Activated B cell treated with CpG ODN at 0.5 μM for 24 hours (primary cell): ENCODE measurements around the gene CCP110. TPM values are rescaled to one million over a fixed set of nuclear protein-coding genes. Genes with fewer than 3 reads are reported as not detected.

Source experiments
- ATAC-seq: fragments of 200-7000 bp; cut with Tn5 transposase; one replicate; pipeline ENCODE4 v1.10.0; 2021; ENCODE audit warnings: low read depth, mild to moderate bottlenecking, moderate library complexity
- CTCF ChIA-PET: fragments of 350-600 bp; sonication (Branson Sonifier 250); formaldehyde crosslinking; loops from one replicate; lab custom pipeline; 2021; ENCODE audit warnings: antibody characterized with exemption; lab: Charles Lee
- POLR2A ChIA-PET: fragments of 350-600 bp; sonication (Branson Sonifier 250); formaldehyde crosslinking; loops from one replicate; lab custom pipeline; 2021; ENCODE audit warnings: antibody characterized with exemption; lab: Charles Lee
- DNase-seq: peaks from one replicate; pipeline ENCODE4 v3.0.0; 2022
- H3K27ac Mint-ChIP-seq: one replicate; pipeline ENCODE4 v1.8.0; 2020; ENCODE audit warnings: mixed read lengths
- H3K27me3 Mint-ChIP-seq: one replicate; pipeline ENCODE4 v1.8.0; 2021; ENCODE audit warnings: mixed read lengths
- H3K36me3 Mint-ChIP-seq: one replicate; pipeline ENCODE4 v1.8.0; 2021; ENCODE audit warnings: low read depth, mixed read lengths
- H3K4me1 Mint-ChIP-seq: one replicate; pipeline ENCODE4 v1.8.0; 2021; ENCODE audit warnings: mixed read lengths
- H3K4me3 Mint-ChIP-seq: one replicate; pipeline ENCODE4 v1.8.0; 2020; ENCODE audit warnings: mild to moderate bottlenecking, mixed read lengths
- H3K9me3 Mint-ChIP-seq: one replicate; pipeline ENCODE4 v1.8.0; 2020; ENCODE audit warnings: mixed read lengths
- intact Hi-C: fragments of 100-400 bp; cut with micrococcal nuclease; formaldehyde crosslinking; loops from one replicate; pipeline ENCODE4 v1.15.1; 2024
- total RNA-seq: library from RNA; stranded (reverse); gene quantifications from 2 replicates; pipeline ENCODE4 v1.2.3, GENCODE V29; 2022
- TF ChIP-seq, protein P1 (sequence below): fragments of 200-600 bp; IDR thresholded peaks from one replicate; pipeline ENCODE4 v1.8.0; 2022; ENCODE audit warnings: antibody characterized with exemption, mild to moderate bottlenecking

CCP110 gene
- total RNA-seq, 1 donor from 2014 or later = 12.7 TPM

DNA sequence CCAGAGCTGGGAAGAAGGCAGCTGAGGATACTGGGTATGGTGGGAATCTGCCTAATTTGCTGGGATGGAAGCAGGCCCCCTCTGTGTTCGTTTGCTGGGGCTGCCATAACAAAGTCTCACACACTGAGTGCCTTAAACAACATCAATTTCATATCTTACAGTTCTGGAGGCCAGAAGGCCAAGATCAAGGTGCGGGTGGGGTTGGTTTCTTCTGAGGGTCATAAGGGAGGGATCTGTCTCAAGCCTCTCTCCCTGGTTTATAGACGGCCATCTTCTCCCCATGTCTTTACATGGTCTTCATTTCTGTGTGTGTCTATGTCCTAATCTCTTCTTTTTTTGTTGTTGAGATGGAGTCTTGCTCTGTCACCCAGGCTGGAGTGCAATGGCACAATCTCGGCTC lies 37.7 kb upstream of the CCP110 start:
- TF ChIP-seq, protein P1, sequence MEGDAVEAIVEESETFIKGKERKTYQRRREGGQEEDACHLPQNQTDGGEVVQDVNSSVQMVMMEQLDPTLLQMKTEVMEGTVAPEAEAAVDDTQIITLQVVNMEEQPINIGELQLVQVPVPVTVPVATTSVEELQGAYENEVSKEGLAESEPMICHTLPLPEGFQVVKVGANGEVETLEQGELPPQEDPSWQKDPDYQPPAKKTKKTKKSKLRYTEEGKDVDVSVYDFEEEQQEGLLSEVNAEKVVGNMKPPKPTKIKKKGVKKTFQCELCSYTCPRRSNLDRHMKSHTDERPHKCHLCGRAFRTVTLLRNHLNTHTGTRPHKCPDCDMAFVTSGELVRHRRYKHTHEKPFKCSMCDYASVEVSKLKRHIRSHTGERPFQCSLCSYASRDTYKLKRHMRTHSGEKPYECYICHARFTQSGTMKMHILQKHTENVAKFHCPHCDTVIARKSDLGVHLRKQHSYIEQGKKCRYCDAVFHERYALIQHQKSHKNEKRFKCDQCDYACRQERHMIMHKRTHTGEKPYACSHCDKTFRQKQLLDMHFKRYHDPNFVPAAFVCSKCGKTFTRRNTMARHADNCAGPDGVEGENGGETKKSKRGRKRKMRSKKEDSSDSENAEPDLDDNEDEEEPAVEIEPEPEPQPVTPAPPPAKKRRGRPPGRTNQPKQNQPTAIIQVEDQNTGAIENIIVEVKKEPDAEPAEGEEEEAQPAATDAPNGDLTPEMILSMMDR = no peak
- ATAC-seq = no peak
- POLR2A ChIA-PET = no interaction called here
- no peak overlapping the region for H3K4me3 Mint-ChIP-seq
- intact Hi-C loops = no loop called here
- H3K4me1 Mint-ChIP-seq = no peaks in the 10 kb centered on the region
- H3K9me3 Mint-ChIP-seq = no peaks in the 10 kb centered on the region
- no peak for DNase-seq
- no peaks in the 10 kb centered on the region for H3K27me3 Mint-ChIP-seq
- no peaks in the 10 kb centered on the region for H3K36me3 Mint-ChIP-seq
- CTCF ChIA-PET = no interaction called here
- no peak overlapping the region for H3K27ac Mint-ChIP-seq

DNA sequence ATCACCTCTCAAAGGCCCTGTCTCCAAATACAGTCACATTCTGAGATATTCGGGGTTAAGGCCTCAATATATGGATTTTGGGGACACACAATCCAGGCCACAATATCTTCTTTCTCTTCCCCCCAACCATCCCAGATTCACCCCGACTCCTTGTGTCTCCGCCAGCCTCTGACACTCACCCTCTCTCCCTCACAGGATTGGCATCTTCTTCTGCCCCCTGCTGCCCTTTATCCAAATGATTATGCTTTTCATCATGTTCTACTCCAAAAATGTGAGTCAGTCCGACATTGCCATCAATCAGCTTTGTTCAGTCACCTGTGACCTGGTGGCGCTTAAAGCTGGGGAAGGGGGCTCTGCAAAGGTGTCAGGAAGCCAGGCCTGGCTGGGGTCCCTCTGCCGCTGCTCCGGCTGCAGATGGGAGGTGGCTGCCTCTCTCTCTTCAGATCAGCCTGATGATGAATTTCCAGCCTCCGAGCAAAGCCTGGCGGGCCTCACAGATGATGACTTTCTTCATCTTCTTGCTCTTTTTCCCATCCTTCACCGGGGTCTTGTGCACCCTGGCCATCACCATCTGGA lies 36.9 kb upstream of the CCP110 start:
- H3K27me3 Mint-ChIP-seq = no peaks in the 10 kb centered on the region
- no peaks in the 10 kb centered on the region for H3K4me1 Mint-ChIP-seq
- no peaks in the 10 kb centered on the region for H3K36me3 Mint-ChIP-seq
- H3K27ac Mint-ChIP-seq = no peak overlapping the region
- intact Hi-C loops = no loop called here
- ChIA-PET POLR2A (no interaction called here), CTCF (no interaction called here)
- TF ChIP-seq, protein P1 = no peak
- H3K9me3 Mint-ChIP-seq = no peaks in the 10 kb centered on the region
- no peak for DNase-seq
- no peak for ATAC-seq
- no peak overlapping the region for H3K4me3 Mint-ChIP-seq

DNA sequence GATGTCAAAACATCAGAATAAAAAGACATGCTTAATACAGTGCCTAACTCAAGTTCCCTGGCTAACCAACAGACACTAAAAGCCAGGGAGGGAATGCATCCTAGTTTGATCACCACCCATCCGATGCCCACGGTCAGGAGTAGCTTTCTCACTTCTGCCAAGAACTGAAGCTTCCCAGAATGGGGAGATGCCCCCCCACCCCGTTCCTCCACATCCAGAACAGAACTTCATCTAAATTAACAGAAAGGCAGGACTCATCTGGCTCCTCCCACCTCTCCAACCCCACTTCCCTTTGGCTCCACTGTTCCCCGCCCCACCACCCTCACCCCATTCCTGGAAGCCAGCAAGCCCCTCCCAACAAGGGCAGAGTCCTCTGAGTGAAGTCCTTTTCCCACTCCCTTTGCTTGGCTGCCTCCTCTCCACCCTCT lies 35.5 kb upstream of the CCP110 start:
- no peaks in the 10 kb centered on the region for H3K36me3 Mint-ChIP-seq
- ATAC-seq = no peak
- TF ChIP-seq, protein P1 = no peak
- CTCF ChIA-PET = no interaction called here
- no peaks in the 10 kb centered on the region for H3K4me1 Mint-ChIP-seq
- no peak overlapping the region for H3K27ac Mint-ChIP-seq
- intact Hi-C loops = no loop called here
- POLR2A ChIA-PET = no interaction called here
- H3K9me3 Mint-ChIP-seq = no peaks in the 10 kb centered on the region
- H3K4me3 Mint-ChIP-seq = no peak overlapping the region
- H3K27me3 Mint-ChIP-seq = no peaks in the 10 kb centered on the region
- no peak for DNase-seq

DNA sequence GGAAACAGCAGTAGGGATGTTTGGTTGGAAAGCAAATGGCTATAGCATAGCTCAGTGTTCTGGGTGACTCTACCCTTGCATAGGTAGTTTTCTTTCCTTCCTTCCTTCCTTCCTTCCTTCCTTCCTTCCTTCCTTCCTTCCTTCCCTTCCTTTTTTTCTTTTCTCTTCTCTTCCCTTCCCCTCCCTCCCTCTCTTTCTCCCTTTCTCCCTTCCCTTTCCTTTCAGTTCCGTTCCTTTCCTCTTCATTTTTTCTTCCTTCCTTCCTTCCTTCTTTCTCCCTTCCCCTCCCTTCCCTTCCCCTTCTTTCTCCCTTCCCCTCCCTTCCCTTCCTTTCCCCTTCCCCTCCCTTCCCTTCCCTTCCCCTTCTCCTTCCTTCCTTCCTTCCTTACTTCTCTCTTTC lies 33.1 kb upstream of the CCP110 start:
- no peaks in the 10 kb centered on the region for H3K36me3 Mint-ChIP-seq

DNA sequence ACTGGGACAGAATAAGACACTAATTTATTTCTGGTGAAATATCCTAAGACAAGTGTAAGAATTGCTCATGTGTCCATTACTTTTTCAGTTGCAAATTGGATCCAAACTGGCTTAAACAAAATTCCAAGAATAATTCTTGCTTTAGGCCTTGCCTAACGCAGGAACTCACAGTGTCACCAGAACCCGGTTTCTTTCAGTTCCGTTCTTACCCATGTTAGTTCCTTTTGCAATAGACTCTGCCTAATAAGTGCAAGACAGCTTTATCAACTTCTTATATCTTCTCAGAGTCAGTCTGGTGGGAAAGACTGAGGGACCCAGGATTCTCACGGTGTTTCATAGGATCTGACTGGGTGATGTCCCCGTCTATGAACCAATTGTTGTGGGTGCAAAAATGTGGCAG lies 26.6 kb upstream of the CCP110 start:
- Mint-ChIP-seq H3K27ac (no peak overlapping the region), H3K36me3 (peaks cover 38% of the 10 kb centered on the region), H3K4me1 (peaks cover 12% of the 10 kb centered on the region), H3K27me3 (no peaks in the 10 kb centered on the region), H3K4me3 (no peak overlapping the region), H3K9me3 (no peaks in the 10 kb centered on the region)
- TF ChIP-seq, protein P1 = no peak
- ATAC-seq (no peak), DNase-seq (no peak)
- CTCF ChIA-PET = no interaction called here
- POLR2A ChIA-PET = no interaction called here
- intact Hi-C loops = no loop called here

More for the DNA sequence above, 33.1 kb upstream of the CCP110 start:
- TF ChIP-seq, protein P1 = no peak
- Mint-ChIP-seq H3K27me3 (no peaks in the 10 kb centered on the region), H3K9me3 (no peaks in the 10 kb centered on the region), H3K4me3 (no peak overlapping the region), H3K27ac (no peak overlapping the region), H3K4me1 (peaks cover 12% of the 10 kb centered on the region)
- ChIA-PET POLR2A (no interaction called here), CTCF (no interaction called here)
- ATAC-seq = no peak
- DNase-seq = no peak
- intact Hi-C loops = no loop called here
